H1 (cell line): ENCODE measurements around the gene GTF2H1. TPM values are rescaled to one million over a fixed set of nuclear protein-coding genes. Genes with fewer than 3 reads are reported as not detected.

Experiments
- CTCF ChIA-PET: fragments of 300-600 bp; sonication (Branson Sonifier 250); formaldehyde crosslinking; loops from one replicate; lab custom pipeline; 2021; ENCODE audit not compliant: partially characterized antibody; lab: Charles Lee
- POLR2A ChIA-PET: fragments of 300-600 bp; sonication (Branson Sonifier 250); formaldehyde crosslinking; loops from one replicate; lab custom pipeline; 2021; ENCODE audit warnings: inconsistent platforms; ENCODE audit not compliant: partially characterized antibody; lab: Charles Lee
- DNase-seq, 2 experiments: peaks; one replicate each; pipeline versions ENCODE4 v3.0.0 to v3.0.0-alpha.2; 2010 to 2022; ENCODE audit warnings: low spot score in 2 of 2, low read depth in 1 of 2, mixed read lengths in 1 of 2
- FAIRE-seq: peaks from 2 replicates; lab custom pipeline; 2011; peaks lifted over from hg19 to GRCh38; lab: Jason Lieb, UNC
- H2AFZ ChIP-seq: 2 replicates; pipeline ENCODE4 v1.8.1; 2012; ENCODE audit warnings: low read length, inconsistent platforms
- H2AK5ac ChIP-seq: 2 replicates; pipeline ENCODE4 v1.6.1; 2013; ENCODE audit warnings: low read depth, low read length
- H2BK120ac ChIP-seq: replicated peaks from 2 replicates; pipeline ENCODE3; 2013; ENCODE audit warnings: low read depth, low read length, inconsistent platforms
- H2BK12ac ChIP-seq: 2 replicates; pipeline ENCODE4 v1.6.1; 2013; ENCODE audit warnings: low read depth, low read length
- H2BK15ac ChIP-seq: 2 replicates; pipeline ENCODE4 v1.6.1; 2013; ENCODE audit warnings: low read length
- H2BK20ac ChIP-seq: 2 replicates; pipeline ENCODE4 v1.6.1; 2013; ENCODE audit warnings: low read length
- H2BK5ac ChIP-seq: 2 replicates; pipeline ENCODE4 v1.6.1; 2013; ENCODE audit warnings: low read depth, low read length
- H3K14ac ChIP-seq: 2 replicates; pipeline ENCODE4 v1.6.1; 2013; ENCODE audit warnings: inconsistent platforms; ENCODE audit not compliant: insufficient read length
- H3K18ac ChIP-seq: 2 replicates; pipeline ENCODE4 v1.6.1; 2013; ENCODE audit warnings: low read length; ENCODE audit errors: extremely low read depth
- H3K23ac ChIP-seq: 2 replicates; pipeline ENCODE4 v1.6.1; 2013; ENCODE audit warnings: inconsistent platforms; ENCODE audit not compliant: insufficient read length
- H3K23me2 ChIP-seq: 2 replicates; pipeline ENCODE4 v1.6.1; 2013; ENCODE audit warnings: low read depth, low read length
- H3K27ac ChIP-seq: 2 replicates; pipeline ENCODE4 v1.6.1; 2011; ENCODE audit warnings: low read depth, low read length, inconsistent platforms
- H3K27me3 ChIP-seq, 4 experiments: replicated peaks in 1 of 4; 1 replicate in 1 of 4; 2 replicates in 3 of 4; pipeline versions ENCODE4 v1.6.1 to v1.8.1; 2011 to 2013; ENCODE audit warnings: low read length in 3 of 4, mild to moderate bottlenecking in 3 of 4, inconsistent platforms in 2 of 4, mixed read lengths in 2 of 4, moderate library complexity in 1 of 4; ENCODE audit not compliant: control insufficient read depth in 3 of 4, insufficient read depth in 3 of 4; ENCODE audit errors: extremely low read depth in 1 of 4
- H3K36me3 ChIP-seq, 4 experiments: 2 replicates each; pipeline versions ENCODE4 v1.6.1 to v1.8.1; 2011 to 2013; ENCODE audit warnings: mild to moderate bottlenecking in 4 of 4, low read length in 3 of 4, moderate library complexity in 2 of 4, control low read depth in 1 of 4, inconsistent platforms in 1 of 4; ENCODE audit not compliant: insufficient read depth in 4 of 4, control insufficient read depth in 2 of 4
- H3K4ac ChIP-seq: replicated peaks from 2 replicates; pipeline ENCODE3; 2013; ENCODE audit warnings: low read length, low read depth, mixed read lengths, inconsistent platforms; ENCODE audit not compliant: insufficient read length
- H3K4me1 ChIP-seq, 4 experiments: replicated peaks in 1 of 4; 1 replicate in 1 of 4; 2 replicates in 3 of 4; pipeline versions ENCODE4 v1.6.1 to v1.8.1; 2011 to 2013; ENCODE audit warnings: low read length in 3 of 4, inconsistent platforms in 2 of 4, mixed read lengths in 1 of 4; ENCODE audit not compliant: insufficient read depth in 4 of 4, control insufficient read depth in 3 of 4
- H3K4me2 ChIP-seq, 2 experiments: 2 replicates each; pipeline versions ENCODE4 v1.6.1 to v1.8.1; 2011 to 2013; ENCODE audit warnings: low read depth in 2 of 2, low read length in 2 of 2, control low read depth in 1 of 2, inconsistent platforms in 1 of 2, mild to moderate bottlenecking in 1 of 2; ENCODE audit not compliant: insufficient read depth in 1 of 2
- H3K4me3 ChIP-seq, 4 experiments: fragments of 200-600, 300-600 bp in 1 of 4; sonication (generic), shearing (Covaris generic), sonication (Bioruptor Twin) in 1 of 4; 2 replicates each; pipeline versions ENCODE4 v1.5.1 to v1.8.1; 2011 to 2016; ENCODE audit warnings: low read length in 4 of 4, low read depth in 3 of 4, control low read depth in 2 of 4, inconsistent platforms in 2 of 4, mild to moderate bottlenecking in 2 of 4, mixed read lengths in 1 of 4, moderate library complexity in 1 of 4; ENCODE audit not compliant: insufficient read depth in 2 of 4; ENCODE audit errors: extremely low read depth in 1 of 4
- H3K56ac ChIP-seq: replicated peaks from 2 replicates; pipeline ENCODE3; 2013; ENCODE audit warnings: low read depth, mild to moderate bottlenecking, mixed read lengths, low read length, inconsistent platforms; ENCODE audit not compliant: insufficient read length
- H3K79me1 ChIP-seq: 2 replicates; pipeline ENCODE4 v1.6.1; 2013; ENCODE audit warnings: low read depth, low read length, control low read depth
- H3K79me2 ChIP-seq, 2 experiments: 2 replicates each; pipeline versions ENCODE4 v1.6.1 to v1.8.1; 2012 to 2013; ENCODE audit warnings: low read length in 2 of 2, mild to moderate bottlenecking in 2 of 2, inconsistent platforms in 1 of 2; ENCODE audit not compliant: insufficient read depth in 2 of 2, control insufficient read depth in 1 of 2
- H3K9ac ChIP-seq, 4 experiments: replicated peaks in 1 of 4; 1 replicate in 1 of 4; 2 replicates in 3 of 4; pipeline versions ENCODE4 v1.6.1 to v1.8.1; 2011 to 2013; ENCODE audit warnings: low read depth in 3 of 4, low read length in 3 of 4, control low read depth in 2 of 4, mild to moderate bottlenecking in 2 of 4, moderate library complexity in 2 of 4, inconsistent platforms in 1 of 4; ENCODE audit errors: extremely low read depth in 1 of 4
- H3K9me3 ChIP-seq, 2 experiments: 2 replicates each; pipeline versions ENCODE4 v1.6.1 to v1.8.1; 2012 to 2013; ENCODE audit warnings: mild to moderate bottlenecking in 2 of 2, moderate library complexity in 2 of 2, control low read depth in 1 of 2, inconsistent platforms in 1 of 2, low read depth in 1 of 2, low read length in 1 of 2, mixed read lengths in 1 of 2; ENCODE audit not compliant: insufficient read depth in 2 of 2
- H4K20me1 ChIP-seq, 2 experiments: replicated peaks in 1 of 2; 2 replicates each; pipeline versions ENCODE3 to v1.8.1; 2011 to 2013; ENCODE audit warnings: inconsistent platforms in 2 of 2, low read length in 2 of 2, mild to moderate bottlenecking in 1 of 2; ENCODE audit not compliant: insufficient read depth in 2 of 2, control insufficient read depth in 1 of 2
- H4K5ac ChIP-seq: 2 replicates; pipeline ENCODE4 v1.6.1; 2013; ENCODE audit warnings: low read length, low read depth, mixed read lengths, inconsistent platforms; ENCODE audit not compliant: insufficient read length
- H4K8ac ChIP-seq: 2 replicates; pipeline ENCODE4 v1.8.0; 2013; ENCODE audit warnings: mild to moderate bottlenecking, moderate library complexity, low read length, inconsistent platforms; ENCODE audit not compliant: insufficient read depth; ENCODE audit errors: extremely low read depth
- H4K91ac ChIP-seq: replicated peaks from 2 replicates; pipeline ENCODE3; 2013; ENCODE audit warnings: low read length, mixed read lengths, inconsistent platforms; ENCODE audit not compliant: insufficient read length
- BCL11A ChIP-seq, 2 experiments: IDR thresholded peaks; one replicate each; pipeline ENCODE4 v1.6.1; 2011; ENCODE audit warnings: low read depth in 2 of 2, low read length in 2 of 2, mild to moderate bottlenecking in 2 of 2
- CBX5 ChIP-seq: fragments of 300-800, 300-1000 bp; sonication (generic); IDR thresholded peaks from 2 replicates; pipeline ENCODE4 v1.7.1; 2016; ENCODE audit warnings: antibody characterized with exemption, low read length, low read depth
- CREB1 ChIP-seq: IDR thresholded peaks from 2 replicates; pipeline ENCODE4 v1.6.1; 2012; ENCODE audit warnings: inconsistent platforms
- EZH2 ChIP-seq: fragments of 200-600 bp; sonication (generic); IDR thresholded peaks from 2 replicates; pipeline ENCODE4 v1.7.1; 2012; ENCODE audit warnings: low read depth, mild to moderate bottlenecking, moderate library complexity, low read length, inconsistent platforms; ENCODE audit not compliant: severe bottlenecking
- GTF2F1 ChIP-seq: IDR thresholded peaks from 2 replicates; pipeline ENCODE4 v1.6.1; 2012; ENCODE audit warnings: low read depth, low read length, improper control_type of control experiment, borderline replicate concordance
- HDAC6 ChIP-seq: IDR thresholded peaks from one replicate; pipeline ENCODE4 v1.7.1; 2012; ENCODE audit warnings: low read depth, mild to moderate bottlenecking, inconsistent platforms, low read length, moderate library complexity
- KDM5A ChIP-seq: fragments of 200-600 bp; IDR thresholded peaks from 2 replicates; pipeline ENCODE4 v1.7.1; 2012; ENCODE audit warnings: mild to moderate bottlenecking, low read length, inconsistent platforms, mixed read lengths
- MAFK ChIP-seq: IDR thresholded peaks from 2 replicates; pipeline ENCODE4 v1.6.1; 2012; ENCODE audit warnings: low read depth, mild to moderate bottlenecking, improper control_type of control experiment, low read length
- NANOG ChIP-seq: IDR thresholded peaks from 2 replicates; pipeline ENCODE4 v1.6.1; 2011; ENCODE audit warnings: low read length, low read depth, mild to moderate bottlenecking, inconsistent platforms; ENCODE audit not compliant: insufficient read depth, poor library complexity, severe bottlenecking
- POLR2AphosphoS5 ChIP-seq: IDR thresholded peaks from 2 replicates; pipeline ENCODE4 v1.6.1; 2011; ENCODE audit warnings: low read depth, low read length
- SP1 ChIP-seq: IDR thresholded peaks from 2 replicates; pipeline ENCODE4 v1.6.1; 2011; ENCODE audit warnings: low read depth, low read length
- TAF1 ChIP-seq: IDR thresholded peaks from 2 replicates; pipeline ENCODE4 v1.6.1; 2011; ENCODE audit warnings: mild to moderate bottlenecking, low read depth, low read length
- TBP ChIP-seq: IDR thresholded peaks from 2 replicates; pipeline ENCODE4 v1.6.1; 2011; ENCODE audit warnings: low read depth, low read length, improper control_type of control experiment
- TEAD4 ChIP-seq: IDR thresholded peaks from 2 replicates; pipeline ENCODE4 v1.6.1; 2012; ENCODE audit warnings: low read depth, low read length, inconsistent platforms, mixed read lengths
- whole genome bisulfite sequencing, 2 experiments: shearing (Covaris generic) in 1 of 2; methylation state at CpG; one replicate each; pipeline versions ENCODE4 v1.1.6 to v1.1.7; 2013 to 2015; ENCODE audit warnings: low lambda C conversion rate in 2 of 2, mixed read lengths in 2 of 2, inconsistent platforms in 1 of 2, low coverage in 1 of 2, missing lambda C conversion rate in 1 of 2; ENCODE audit not compliant: insufficient replicate concordance in 2 of 2, insufficient coverage in 1 of 2, insufficient read length in 1 of 2; ENCODE audit errors: extremely low coverage in 1 of 2, missing lambda C conversion rate in 1 of 2; 5-methylcytosine and 5-hydroxymethylcytosine counted together
- polyA plus RNA-seq, 7 experiments: library from polyadenylated mRNA; depleted of rRNA in 3 of 7; stranded (reverse) in 5 of 7; unstranded in 2 of 7; fragments of >200 nt in 5 of 7; fragments of 200-250 nt in 2 of 7; gene quantifications; 1 replicate in 5 of 7; 2 replicates in 1 of 7; 4 replicates in 1 of 7; pipeline versions ENCODE4 v1.2.1 to v1.2.3, GENCODE V29; 2011 to 2013; ENCODE audit warnings: missing spikeins in 2 of 7, mixed read lengths in 2 of 7
- total RNA-seq: library from RNA; stranded (reverse); fragmentation: NEBNext Ultra II Directional; extraction: Animal tissue kit (Norgen Biotek cat#: 25700); gene quantifications from 2 replicates; pipeline ENCODE4 v1.2.1, GENCODE V29; 2021
- TF ChIP-seq, protein P1 (sequence below): IDR thresholded peaks from 2 replicates; pipeline ENCODE4 v1.6.1; 2012; ENCODE audit warnings: inconsistent platforms

Gene GTF2H1
- total and polyA plus RNA-seq, 2 of the 8 experiments (the other 6 are each of a cell fraction or from before 2014, with no cell fraction given): 9.1 to 26.3 TPM

DNA sequence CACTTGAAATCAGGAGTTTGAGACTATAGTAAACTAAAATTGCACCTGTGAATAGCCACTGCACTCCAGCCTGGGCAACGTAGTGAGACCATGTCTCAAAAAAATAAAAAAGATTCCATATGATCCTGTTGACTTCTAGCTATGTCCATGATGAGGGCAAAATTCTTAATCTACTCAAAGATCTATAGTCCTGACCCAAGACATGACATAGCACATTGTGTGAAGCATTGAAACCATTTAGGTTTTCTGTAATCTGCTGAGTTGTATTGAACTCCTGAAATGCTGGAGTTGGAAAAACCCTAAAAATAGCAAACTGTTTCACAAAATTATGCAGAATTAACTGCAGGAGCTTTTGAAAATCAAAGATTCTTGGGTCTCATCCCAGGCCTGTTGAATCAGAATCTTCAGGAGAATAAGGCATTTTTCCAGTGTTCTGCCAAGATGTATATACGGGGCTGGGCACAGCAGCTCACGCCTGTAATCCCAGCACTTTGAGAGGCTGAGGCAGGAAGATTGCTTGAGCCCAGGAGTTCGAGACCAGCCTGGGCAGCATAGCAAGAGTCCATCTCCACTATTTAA lies 42.2 kb downstream of the GTF2H1 start:
- 85% methylated on average over 4 of the region's 4 CpGs; no CpG with 5 or more reads in 1 of the 2 experiments for WGBS, 2 experiments
- Histone ChIP-seq H3K27me3 (no peaks in the 10 kb centered on the region), H4K91ac (no peak overlapping the region), H3K18ac (no peak overlapping the region), H4K20me1 (no peaks in the 10 kb centered on the region), H2BK15ac (no peak overlapping the region), H3K9me3 (no peaks in the 10 kb centered on the region), H2BK5ac (no peak overlapping the region), H3K4me3 (no peak overlapping the region), H3K23ac (no peak overlapping the region), H3K27ac (no peak overlapping the region), H3K4me1 (no peaks in the 10 kb centered on the region), H2AK5ac (no peak overlapping the region), H2BK12ac (no peak overlapping the region), H3K4me2 (no peak overlapping the region), H2BK120ac (no peak overlapping the region), H3K14ac (no peak overlapping the region), H3K9ac (no peak overlapping the region), H4K5ac (no peak overlapping the region), H3K23me2 (no peaks in the 10 kb centered on the region), H2BK20ac (no peak overlapping the region), H4K8ac (no peak overlapping the region), H3K4ac (no peak overlapping the region), H3K79me1 (no peaks in the 10 kb centered on the region), H3K56ac (no peak overlapping the region), H3K79me2 (no peaks in the 10 kb centered on the region), H3K36me3 (peaks cover 13 to 69% (median 27%) of the 10 kb centered on the region in 4 experiments), H2AFZ (no peak overlapping the region)
- POLR2A ChIA-PET: interaction anchor here (0.6 kb wide), 1 partner anchor 1536 kb away, joined by 3 read pairs; no protein-coding TSS in a partner anchor
- FAIRE-seq: no peak
- CTCF ChIA-PET: no interaction called here
- DNase-seq: no peak
- TF ChIP-seq MAFK (no peak), NANOG (no peak), TBP (no peak), SP1 (no peak), CREB1 (no peak), KDM5A (no peak), POLR2AphosphoS5 (no peak), TAF1 (no peak), EZH2 (no peak), CBX5 (no peak), HDAC6 (no peak), BCL11A (IDR thresholded peaks at IDR 0.05; ENCODE audit: low read depth in 2 of 2, low read length in 2 of 2) (no peak), GTF2F1 (no peak), TEAD4 (no peak)
- TF ChIP-seq, protein P1, sequence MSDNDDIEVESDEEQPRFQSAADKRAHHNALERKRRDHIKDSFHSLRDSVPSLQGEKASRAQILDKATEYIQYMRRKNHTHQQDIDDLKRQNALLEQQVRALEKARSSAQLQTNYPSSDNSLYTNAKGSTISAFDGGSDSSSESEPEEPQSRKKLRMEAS: no peak
